Hepatic stellate cell (primary cell): ENCODE data around the gene PIGW.

Experiments
- DNase-seq: peaks from one replicate; pipeline ENCODE4 v3.0.0; 2011; ENCODE audit warnings: low spot score

PIGW gene

DNA sequence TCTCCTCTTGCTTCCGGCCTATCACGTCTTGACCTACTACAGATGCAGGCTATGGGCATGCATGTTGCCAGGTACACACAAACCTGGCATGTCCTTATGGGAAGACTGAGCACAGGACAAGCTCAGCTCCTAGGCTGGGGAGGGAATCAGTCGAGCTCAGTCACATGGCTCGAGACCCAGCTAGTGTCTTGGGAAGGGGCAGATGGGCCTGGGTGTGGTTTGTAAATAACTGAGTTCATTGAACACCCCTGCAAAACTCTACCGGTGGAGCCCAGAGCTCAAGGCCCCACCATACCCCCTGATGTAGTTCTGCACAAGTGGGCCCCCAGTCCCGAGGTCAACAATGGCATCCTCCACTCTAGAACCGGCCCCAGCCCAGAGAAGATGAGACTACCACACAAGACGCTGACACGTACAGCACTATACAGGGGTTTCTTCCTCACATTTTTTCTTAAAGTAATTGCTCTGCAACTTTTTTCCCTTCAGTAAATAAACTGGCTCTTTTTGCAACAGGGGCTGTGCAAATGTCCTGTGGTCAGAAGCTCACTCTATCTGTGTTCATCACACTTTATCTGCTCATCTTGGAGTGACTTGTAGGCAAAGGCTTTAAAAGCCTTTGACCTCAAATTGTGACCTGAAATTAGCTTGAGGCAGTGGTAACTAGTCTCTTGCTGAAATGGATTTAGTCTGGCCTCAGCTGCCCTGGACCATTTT lies 25.4 kb upstream of the PIGW start:
- no peak for DNase-seq

- no peak for DNase-seq
Observed at GRCh38 chr17:36510636-36511035, 24.2 kb upstream of the PIGW start.

- no peak for DNase-seq
Observed at GRCh38 chr17:36511216-36511615, 23.6 kb upstream of the PIGW start.

DNA sequence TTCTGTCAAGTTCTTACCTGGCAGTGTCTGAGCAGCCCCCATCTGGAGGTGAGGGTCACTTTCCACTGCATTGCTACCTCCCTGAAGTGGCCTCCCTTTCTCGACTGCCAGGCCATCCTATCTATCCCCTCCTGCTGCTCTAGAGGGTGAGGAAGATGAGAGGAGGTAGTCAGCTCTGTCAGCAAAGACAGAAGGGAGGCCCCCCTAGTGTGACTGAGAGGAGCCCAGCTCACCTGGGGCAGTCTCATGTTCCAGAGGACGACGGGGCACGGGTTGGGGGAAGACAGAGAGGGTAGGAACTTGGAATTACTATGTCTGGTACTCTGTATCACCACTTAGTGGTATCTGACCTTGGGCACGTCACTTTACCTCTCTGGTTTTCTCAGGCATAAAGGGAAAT lies 22.1 kb upstream of the PIGW start:
- no peak for DNase-seq

DNA sequence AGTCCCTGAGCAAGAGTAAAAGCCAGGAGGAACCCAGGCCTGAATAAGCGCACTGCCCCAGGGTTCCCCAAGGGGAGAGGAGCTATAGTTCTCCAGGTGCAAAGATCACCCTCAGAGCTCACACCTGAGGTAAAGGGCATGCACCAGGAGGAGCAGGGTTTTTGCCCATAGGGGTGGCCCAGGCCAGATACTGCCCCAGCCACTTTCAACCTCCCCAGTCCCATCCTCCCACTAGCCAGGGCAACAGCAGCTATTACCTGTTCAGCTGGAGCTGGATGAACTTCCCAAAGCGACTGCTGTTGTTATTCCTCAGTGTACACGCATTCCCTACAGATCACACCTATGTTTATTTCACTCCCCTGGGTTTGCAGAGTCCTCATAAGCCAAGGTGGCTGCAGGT lies 19.9 kb upstream of the PIGW start:
- DNase-seq, result no peak

DNA sequence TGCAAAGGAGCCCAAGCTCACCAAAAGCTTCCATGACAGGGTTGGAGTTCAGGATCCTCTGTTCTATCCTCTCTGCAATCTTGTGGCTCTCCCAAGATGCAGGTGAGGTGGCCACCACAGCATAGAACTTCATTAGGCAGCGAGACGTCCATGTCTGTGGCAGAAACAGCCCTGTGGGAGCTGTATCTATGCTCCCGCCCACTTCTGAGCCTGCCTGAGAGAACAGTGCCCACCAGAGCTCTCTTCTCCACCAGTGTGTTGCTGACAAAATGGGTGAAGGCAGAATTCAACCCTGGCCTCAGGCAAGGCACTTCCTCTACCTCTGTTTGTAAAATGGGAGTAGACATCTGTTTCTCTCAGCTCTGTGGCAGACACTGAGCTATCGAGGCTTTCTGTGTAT lies 18.9 kb upstream of the PIGW start:
- no peak for DNase-seq

- DNase-seq, result no peak
Observed at GRCh38 chr17:36523113-36523512, 11.7 kb upstream of the PIGW start.

- DNase-seq, result no peak
Observed at GRCh38 chr17:36524428-36524876, 10.3 kb upstream of the PIGW start.

- DNase-seq, result no peak
Observed at GRCh38 chr17:36525113-36525512, 9.7 kb upstream of the PIGW start.

DNA sequence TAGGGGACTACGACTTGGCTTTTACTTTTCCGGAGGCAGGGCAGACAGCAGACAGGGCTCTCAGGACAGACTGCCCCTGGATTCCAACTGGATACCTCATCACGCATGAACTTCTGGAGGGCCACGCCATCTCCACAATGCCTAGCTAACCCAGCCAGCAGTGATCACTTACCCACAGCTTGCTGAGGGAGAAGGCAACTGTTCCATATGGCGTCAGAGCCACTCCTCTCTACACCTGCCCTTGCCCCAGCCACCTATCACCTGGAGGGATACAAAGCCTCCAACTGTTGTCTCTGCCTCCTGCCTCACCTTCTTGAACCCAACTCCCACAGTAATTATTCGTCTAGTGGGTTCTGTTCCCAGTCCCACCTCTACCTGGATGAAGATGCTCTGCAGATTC lies 8.9 kb upstream of the PIGW start:
- no peak for DNase-seq

- DNase-seq, result no peak
Observed at GRCh38 chr17:36527621-36528250, 7.1 kb upstream of the PIGW start.

- peak; percentile 36 for DNase-seq
Observed at GRCh38 chr17:36529121-36529520, 5.7 kb upstream of the PIGW start.

DNA sequence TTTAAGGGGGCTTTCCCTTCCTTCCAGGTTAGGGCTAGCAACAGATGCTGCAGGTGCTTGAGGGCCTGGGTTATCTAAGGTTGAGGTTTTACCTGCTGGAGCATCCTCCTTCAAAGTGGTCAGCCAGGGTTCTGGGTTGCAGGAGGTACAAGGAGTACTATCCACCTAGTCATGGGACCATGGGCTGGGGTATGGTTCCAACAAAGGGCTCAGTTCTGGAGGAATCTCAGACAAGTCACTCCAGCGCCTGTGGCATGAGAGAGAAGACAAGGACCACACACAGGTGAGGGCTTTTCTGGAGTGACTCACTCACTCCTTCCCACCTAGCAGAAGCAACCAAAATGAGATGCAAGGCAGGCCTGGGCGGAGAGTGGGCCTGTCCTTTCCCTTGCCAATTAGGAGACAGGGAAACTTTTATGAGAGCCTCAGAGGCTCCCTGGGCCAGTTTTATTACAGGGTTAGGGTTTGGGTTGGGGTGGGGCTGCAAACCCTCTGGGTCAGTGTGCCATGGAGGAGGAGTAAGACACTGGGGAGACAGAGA lies 2.3 kb upstream of the PIGW start:
- DNase-seq, result no peak

DNA sequence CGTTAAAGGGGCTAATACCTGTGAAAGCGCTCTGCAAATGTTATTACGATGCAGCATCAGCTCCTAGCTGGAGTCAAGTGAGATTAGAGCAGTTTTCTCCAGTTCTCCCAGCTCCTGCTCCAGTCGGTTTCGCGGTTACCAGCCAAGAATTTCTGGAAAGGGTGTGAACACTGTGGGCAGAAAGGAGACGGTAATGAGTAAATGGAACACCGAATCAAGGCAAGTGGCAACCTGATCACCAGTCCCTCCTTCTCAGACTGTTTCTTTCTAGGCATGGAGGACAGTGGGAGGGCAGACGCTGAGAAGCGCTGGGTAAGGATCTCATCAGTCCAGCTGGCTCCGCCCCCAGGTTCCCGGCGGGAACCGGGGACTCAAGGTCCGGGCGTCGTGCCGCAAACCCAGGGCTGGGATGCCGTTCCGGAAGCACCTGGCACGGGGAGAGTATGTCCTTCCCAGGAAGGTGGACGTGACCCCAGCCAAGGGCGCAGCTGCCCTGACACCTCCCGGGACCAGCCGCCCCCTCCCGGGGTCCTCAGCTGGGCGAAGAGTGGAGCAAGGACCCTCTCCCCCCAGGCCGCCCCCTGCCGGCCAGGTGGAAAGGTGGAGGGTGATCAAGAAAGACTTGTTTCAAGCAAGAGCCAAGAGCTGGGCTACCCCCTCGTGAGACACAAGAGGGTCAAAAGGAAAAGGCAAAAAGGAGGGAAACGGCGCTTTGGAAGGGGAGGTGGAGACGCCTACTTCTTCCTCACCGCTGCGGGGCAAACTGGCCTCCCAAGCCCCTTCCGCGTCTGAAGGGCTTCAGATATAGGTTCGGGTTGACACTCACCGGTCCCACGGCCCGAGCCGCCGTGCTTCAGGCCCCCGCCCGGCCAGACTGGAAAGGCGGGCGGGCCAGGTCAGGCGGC lies 600 bp upstream of the PIGW start:
- peak; percentile 66 for DNase-seq

- DNase-seq, result no peak
Observed at GRCh38 chr17:36535669-36536081, 888 bp downstream of the PIGW start.

GRCh38 chr17:36540696-36541095 lies 5.9 kb downstream of the PIGW start:
- DNase-seq, result no peak

DNA sequence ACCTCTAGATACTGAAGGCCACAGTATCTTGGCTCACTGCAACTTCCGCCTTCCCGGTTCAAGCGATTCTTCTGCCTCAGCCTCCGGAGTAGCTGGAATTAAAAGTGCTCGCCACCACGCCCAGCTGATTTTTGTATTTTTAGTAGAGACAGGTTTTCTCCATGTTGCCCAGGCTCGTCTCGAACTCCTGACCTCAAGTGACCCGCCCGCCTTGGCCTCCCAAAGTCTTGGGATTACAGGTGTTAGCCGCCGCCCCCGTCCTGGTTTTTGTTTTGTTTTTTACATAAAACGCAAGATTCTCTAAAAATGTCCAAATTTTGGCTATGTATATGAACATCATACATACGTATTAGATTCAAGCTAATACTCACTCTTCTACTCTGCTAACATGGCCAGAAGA lies 8.0 kb downstream of the PIGW start:
- DNase-seq, result no peak

GRCh38 chr17:36544044-36544306 lies 9.2 kb downstream of the PIGW start:
- no peak for DNase-seq

DNA sequence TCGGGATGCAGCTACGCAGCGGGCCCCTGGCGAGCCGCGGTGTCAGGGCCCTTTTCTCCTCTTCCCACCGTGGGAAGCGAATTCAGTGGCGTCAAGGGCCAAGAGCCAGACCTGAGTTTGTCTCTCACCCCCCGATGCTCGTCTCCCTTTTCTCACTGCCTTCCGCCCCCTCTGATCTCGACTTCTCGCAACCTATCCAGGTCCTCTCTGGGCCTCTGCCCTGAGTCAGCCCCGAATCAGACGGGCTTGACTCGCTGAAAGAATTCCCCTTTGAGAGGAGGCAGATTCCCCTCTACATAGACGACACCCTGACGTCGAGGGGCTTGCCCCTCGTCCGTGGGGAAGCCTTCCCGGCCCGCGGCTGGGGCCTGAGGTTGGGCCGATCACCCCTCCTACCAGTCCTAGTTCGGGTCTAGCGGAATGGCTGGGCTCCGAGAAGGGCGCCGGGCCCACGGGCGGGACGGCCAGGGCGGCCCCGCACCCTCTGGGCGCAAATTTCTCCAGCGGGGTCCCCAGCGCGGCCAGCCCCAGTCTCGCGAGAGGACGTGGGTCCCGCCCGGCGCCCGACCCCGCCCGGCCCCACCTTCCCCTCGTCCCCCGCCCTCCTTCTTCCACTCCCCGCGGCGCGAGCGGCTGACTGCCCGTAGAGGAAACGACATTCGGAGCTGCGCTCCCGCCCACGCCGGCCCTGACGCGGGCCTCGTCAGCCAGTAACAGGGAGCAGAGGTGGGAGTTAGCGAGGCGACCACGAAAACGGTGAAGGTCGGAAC lies 9.7 kb downstream of the PIGW start, which contains the start of gene GGNBP2:
GGNBP2 (plus strand) TSS at position 613 of the 770 bp plus-strand sequence. CDS start 806 bp downstream, outside the sequence.
- DNase-seq, result peak; percentile 90

DNA sequence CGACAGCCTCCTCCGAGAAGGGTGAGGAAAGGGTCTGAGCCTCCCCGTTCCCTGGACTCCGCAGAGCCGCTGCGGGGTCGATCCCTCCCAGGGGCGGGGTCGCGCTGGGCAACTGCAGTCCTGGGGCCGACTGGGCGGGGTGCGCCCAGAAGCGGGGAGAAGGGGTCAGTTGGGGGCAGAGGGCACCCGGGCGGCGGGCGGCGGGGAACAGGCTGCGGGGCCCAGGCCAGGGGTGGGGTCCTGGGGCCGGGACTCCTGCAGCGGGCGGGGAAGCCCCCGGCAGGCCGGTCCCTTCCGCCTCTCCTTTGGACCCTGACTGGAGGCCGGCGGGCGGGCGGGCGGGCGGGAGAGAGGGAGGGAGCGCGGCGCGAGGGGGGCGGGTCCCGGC lies 10.3 kb downstream of the PIGW start:
- no peak for DNase-seq

DNA sequence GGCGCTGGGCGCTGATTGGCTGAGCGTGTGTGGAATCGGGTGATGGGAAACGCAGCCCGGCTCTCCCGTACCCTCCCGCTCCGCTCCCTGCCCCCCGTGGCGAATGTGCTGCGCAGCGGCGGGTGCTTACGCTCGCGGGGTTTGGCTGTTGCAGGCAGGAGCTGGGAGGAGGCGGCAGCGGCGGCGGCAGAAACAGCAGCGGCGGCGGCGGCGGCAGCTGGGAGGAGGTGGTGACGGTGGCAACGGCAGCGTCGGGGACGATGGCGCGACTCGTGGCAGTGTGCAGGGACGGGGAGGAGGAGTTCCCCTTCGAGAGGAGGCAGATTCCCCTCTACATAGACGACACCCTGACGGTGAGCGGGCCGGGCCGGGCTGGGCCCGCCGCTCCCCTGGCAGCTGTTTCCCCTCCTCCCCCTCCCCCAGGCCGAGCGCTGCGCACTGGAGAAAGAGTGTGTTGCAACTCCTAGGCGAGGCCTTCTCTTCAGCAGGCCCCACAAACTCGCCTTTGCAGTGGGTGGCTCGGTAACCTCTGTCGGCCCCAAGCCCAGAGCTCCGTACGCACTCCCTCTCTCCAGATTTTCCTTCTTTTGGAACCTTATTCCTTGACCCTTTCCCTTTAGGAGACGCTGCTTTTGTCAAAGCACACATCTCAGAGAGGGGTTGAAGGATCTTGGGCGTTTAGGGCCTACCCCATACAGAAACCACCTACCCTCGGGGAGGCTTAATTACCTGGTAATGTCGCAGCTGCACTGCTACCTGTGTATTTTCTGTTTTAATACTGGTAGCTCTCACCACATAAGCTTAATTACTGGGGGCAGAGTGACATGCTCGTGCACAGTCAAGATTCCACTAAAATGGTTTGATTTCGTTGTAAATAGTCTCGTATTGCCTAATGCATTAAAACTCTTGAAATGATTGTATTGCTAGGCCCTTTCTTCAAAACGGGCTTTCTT lies 11.0 kb downstream of the PIGW start:
- DNase-seq, result peak; percentile 96
